Testis (tissue), 3 donors: ENCODE data around the gene ERBB2. TPM values are rescaled to one million over a fixed set of nuclear protein-coding genes. Genes with fewer than 3 reads are reported as not detected.
"Not testable (repeated sequence)": the region's sequence is repeated elsewhere in the genome, so short reads cannot be mapped to it uniquely, and the experiment has no call there.

Source experiments
- DNase-seq: peaks from one replicate; pipeline ENCODE4 v3.0.0-alpha.2; 2019
- H3K27ac ChIP-seq, 2 donors: fragments of 200-600 bp; sonication (generic); one replicate each; pipeline ENCODE4 v1.5.1; 2019
- H3K27me3 ChIP-seq: fragments of 200-600 bp; sonication (generic); one replicate; pipeline ENCODE4 v1.5.1; 2019
- H3K36me3 ChIP-seq: fragments of 200-600 bp; sonication (generic); one replicate; pipeline ENCODE4 v1.5.1; 2017; ENCODE audit warnings: low read depth; ENCODE audit errors: missing control alignments
- H3K4me1 ChIP-seq: fragments of 200-600 bp; sonication (generic); one replicate; pipeline ENCODE4 v1.5.1; 2019
- H3K4me3 ChIP-seq, 2 donors: fragments of 200-600 bp; sonication (generic); one replicate each; pipeline ENCODE4 v1.5.1; 2017 to 2019
- H3K9me3 ChIP-seq: fragments of 200-600 bp; sonication (generic); one replicate; pipeline ENCODE4 v1.5.1; 2017
- CTCF ChIP-seq, 3 experiments: fragments of 450-650 bp in 2 of 3; fragments of 200-600 bp in 1 of 3; sonication (generic) in 1 of 3; IDR thresholded peaks; one replicate each; pipeline ENCODE4 v1.5.1; 2016 to 2019; ENCODE audit warnings: antibody characterized with exemption in 3 of 3, mild to moderate bottlenecking in 2 of 3, moderate library complexity in 1 of 3
- POLR2A ChIP-seq: fragments of 450-650 bp; IDR thresholded peaks from one replicate; pipeline ENCODE4 v1.6.1; 2017; ENCODE audit warnings: antibody characterized with exemption, mild to moderate bottlenecking, moderate library complexity
- WGBS, 2 donors: methylation state at CpG; one replicate each; pipeline ENCODE4 v1.1.5; 2018; 5-methylcytosine and 5-hydroxymethylcytosine counted together
- intact Hi-C: fragments of 100-400 bp; cut with DNase I; formaldehyde crosslinking; loops from one replicate; pipeline ENCODE4 v1.15.1; 2023; ENCODE audit warnings: low total_unique reads
- polyA plus RNA-seq: library from polyadenylated mRNA; stranded (reverse); fragments of 350-450 nt; fragmentation: Illumina TruSeq; extraction: RNeasy Lipid Tissue Mini Kit (QIAGEN cat#74804); gene quantifications from one replicate; pipeline ENCODE4 v1.2.3, GENCODE V29; 2014; ENCODE audit warnings: low read depth, low replicate concordance; ENCODE audit not compliant: insufficient read depth
- total RNA-seq, 2 donors: library from RNA; depleted of rRNA; stranded (reverse); fragments of >200 nt; gene quantifications; one replicate each; pipeline ENCODE4 v1.2.3, GENCODE V29; 2016

ERBB2 gene
- total and polyA plus RNA-seq, 3 donors from 2014 or later, result 32.1 to 40.0 (median 32.1) TPM

- Histone ChIP-seq H3K27me3 (no peaks in the 10 kb centered on the region), H3K27ac (no peak overlapping the region), H3K4me3 (no peak overlapping the region), H3K9me3 (no peaks in the 10 kb centered on the region), H3K36me3 (no peaks in the 10 kb centered on the region), H3K4me1 (no peaks in the 10 kb centered on the region)
- TF ChIP-seq POLR2A (no peak), CTCF (IDR thresholded peaks at IDR 0.05) (no peak)
- WGBS, 2 donors, result 86% methylated on average over 6 to 7 of the region's 7 CpGs
- no peak for DNase-seq
- intact Hi-C loops, result no loop called here
Observed at GRCh38 chr17:39706921-39707337, 7.1 kb downstream of the ERBB2 start.

- Histone ChIP-seq H3K36me3 (no peaks in the 10 kb centered on the region), H3K4me1 (no peaks in the 10 kb centered on the region), H3K27ac (no peak overlapping the region), H3K4me3 (no peak overlapping the region), H3K9me3 (no peaks in the 10 kb centered on the region), H3K27me3 (no peaks in the 10 kb centered on the region)
- TF ChIP-seq POLR2A (no peak), CTCF (IDR thresholded peaks at IDR 0.05) (no peak)
- 92 to 93% methylated on average over 12 to 14 of the region's 14 CpGs for WGBS, 2 donors
- no peak for DNase-seq
- intact Hi-C loops, result no loop called here
Observed at GRCh38 chr17:39709319-39709997, 9.6 kb downstream of the ERBB2 start.

GRCh38 chr17:39709998-39710964, 10.4 kb downstream of the ERBB2 start:
- H3K27ac ChIP-seq, result no peak overlapping the region
- intact Hi-C loops, result no loop called here
- no peaks in the 10 kb centered on the region for H3K36me3 ChIP-seq

GRCh38 chr17:39711071-39711470, 11.2 kb downstream of the ERBB2 start:
- H3K27ac ChIP-seq, DNase-seq, H3K9me3 ChIP-seq, H3K36me3 ChIP-seq, intact Hi-C loops, H3K27me3 ChIP-seq, H3K4me3 ChIP-seq, H3K4me1 ChIP-seq: not testable (repeated sequence)
- WGBS, 2 donors, result 83 to 91% methylated on average over 11 of the region's 11 CpGs

More at GRCh38 chr17:39709998-39710964, 10.4 kb downstream of the ERBB2 start:
- Histone ChIP-seq H3K4me3 (no peak overlapping the region), H3K27me3 (no peaks in the 10 kb centered on the region), H3K4me1 (no peaks in the 10 kb centered on the region), H3K9me3 (no peaks in the 10 kb centered on the region)
- 90 to 92% methylated on average over 13 to 20 of the region's 20 CpGs for WGBS, 2 donors
- no peak for TF ChIP-seq CTCF (IDR thresholded peaks at IDR 0.05)
- TF ChIP-seq POLR2A, result no peak
- no peak for DNase-seq

- intact Hi-C loops, result no loop called here
- Histone ChIP-seq H3K4me1 (no peaks in the 10 kb centered on the region), H3K9me3 (no peaks in the 10 kb centered on the region), H3K4me3 (no peak overlapping the region), H3K27ac (no peak overlapping the region), H3K27me3 (no peaks in the 10 kb centered on the region), H3K36me3 (no peaks in the 10 kb centered on the region)
- 86 to 94% methylated on average over 8 to 10 of the region's 10 CpGs for WGBS, 2 donors
- no peak for TF ChIP-seq POLR2A
- TF ChIP-seq CTCF (IDR thresholded peaks at IDR 0.05), result no peak
- DNase-seq, result no peak
Observed at GRCh38 chr17:39711851-39712250, 12.0 kb downstream of the ERBB2 start.
